Measurements from ENCODE around the gene COPS9. TPM values are rescaled to one million over a fixed set of nuclear protein-coding genes. Genes with fewer than 3 reads are reported as not detected.

COPS9 gene
- total RNA-seq, 1 donor from 2014 or later, result 115 TPM

- no peaks in the 10 kb centered on the region for H3K4me1 Mint-ChIP-seq (ENCODE audit: low read depth)
- peaks cover 29% of the 10 kb centered on the region for H3K27me3 Mint-ChIP-seq
- no peak overlapping the region for H3K4me3 Mint-ChIP-seq (ENCODE audit: low read depth)
- H3K27ac Mint-ChIP-seq, result no peak overlapping the region
- no peaks in the 10 kb centered on the region for H3K36me3 Mint-ChIP-seq (ENCODE audit: insufficient read depth)
- no peak for TF ChIP-seq CTCF (IDR thresholded peaks at IDR 0.05; ENCODE audit: unreplicated experiment)
- no peaks in the 10 kb centered on the region for H3K9me3 Mint-ChIP-seq (ENCODE audit: low read depth)
- DNase-seq (ENCODE audit: low spot score, unreplicated experiment), result no peak
Measured at GRCh38 chr2:240106765-240107476, 29.2 kb downstream of the COPS9 start.

DNA sequence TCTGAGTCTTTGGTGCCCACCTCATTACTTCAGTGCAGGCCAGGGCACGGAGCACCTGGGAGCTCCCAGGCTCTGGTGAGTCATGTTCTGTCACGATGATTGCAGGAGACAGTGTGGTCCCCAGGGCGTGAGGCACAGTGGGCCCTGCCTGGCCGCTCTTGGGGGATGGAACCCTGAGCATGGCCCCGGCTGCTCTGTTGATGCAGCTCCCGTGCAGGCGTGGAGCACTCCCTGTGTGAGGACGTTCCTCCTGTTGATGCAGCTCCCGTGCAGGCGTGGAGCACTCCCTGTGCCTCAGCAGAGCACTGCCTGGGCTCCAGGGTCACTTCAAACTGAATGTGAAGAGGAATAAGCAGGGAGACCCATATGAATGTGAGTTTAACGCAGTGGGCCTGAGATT, 30.1 kb downstream of the COPS9 start:
- Mint-ChIP-seq H3K4me1 (ENCODE audit: low read depth) (no peaks in the 10 kb centered on the region), H3K27ac (no peak overlapping the region)

DNA sequence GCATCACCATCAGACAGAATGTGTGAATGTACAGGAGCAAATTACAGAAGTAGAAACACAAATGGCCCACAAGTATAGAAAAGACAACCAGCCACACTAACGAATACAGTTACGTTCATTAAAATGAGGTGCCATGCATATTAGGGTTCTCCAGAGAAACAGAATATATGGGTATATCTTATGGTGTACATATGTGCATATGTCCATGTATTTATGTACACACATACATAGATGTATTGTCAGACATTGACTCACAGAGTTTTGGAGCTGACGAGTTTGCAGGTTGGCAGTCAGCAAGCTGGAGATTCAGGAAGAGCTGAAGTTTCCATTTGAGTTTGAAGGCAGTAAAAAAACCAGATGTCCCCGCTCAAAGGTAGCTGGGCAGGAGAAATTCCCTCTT, 33.0 kb downstream of the COPS9 start:
- Mint-ChIP-seq H3K4me1 (ENCODE audit: low read depth) (peaks cover 2% of the 10 kb centered on the region), H3K36me3 (ENCODE audit: insufficient read depth) (no peaks in the 10 kb centered on the region), H3K27me3 (peaks cover 21% of the 10 kb centered on the region), H3K9me3 (ENCODE audit: low read depth) (peaks cover 25% of the 10 kb centered on the region), H3K27ac (no peak overlapping the region), H3K4me3 (ENCODE audit: low read depth) (no peak overlapping the region)
- TF ChIP-seq CTCF (IDR thresholded peaks at IDR 0.05; ENCODE audit: unreplicated experiment), result no peak
- DNase-seq (ENCODE audit: low spot score, unreplicated experiment), result no peak

More for the DNA sequence above, 30.1 kb downstream of the COPS9 start:
- Mint-ChIP-seq H3K4me3 (ENCODE audit: low read depth) (no peak overlapping the region), H3K9me3 (ENCODE audit: low read depth) (peaks cover 4% of the 10 kb centered on the region), H3K27me3 (peaks cover 19% of the 10 kb centered on the region), H3K36me3 (ENCODE audit: insufficient read depth) (no peaks in the 10 kb centered on the region)
- no peak for DNase-seq (ENCODE audit: low spot score, unreplicated experiment)
- TF ChIP-seq CTCF (IDR thresholded peaks at IDR 0.05; ENCODE audit: unreplicated experiment), result no peak

DNA sequence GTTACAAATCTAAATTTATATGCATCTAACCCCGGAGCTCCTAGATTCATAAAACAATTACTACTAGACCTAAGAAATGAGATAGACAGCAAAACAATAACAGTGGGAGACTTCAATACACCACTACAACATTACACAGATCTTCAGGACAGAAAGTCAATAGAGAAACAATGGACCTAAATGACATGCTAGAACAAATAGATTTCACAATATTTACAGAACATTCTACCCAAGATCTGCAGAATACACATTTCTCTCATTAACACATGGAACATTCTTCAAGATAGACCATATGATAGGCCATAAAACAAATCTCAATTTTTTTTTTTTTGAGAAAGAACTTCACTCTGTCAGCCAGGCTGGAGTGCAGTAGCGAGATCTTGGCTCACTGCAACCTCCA, 37.8 kb downstream of the COPS9 start:
- Mint-ChIP-seq H3K9me3 (ENCODE audit: low read depth) (peaks cover 27% of the 10 kb centered on the region), H3K36me3 (ENCODE audit: insufficient read depth) (no peaks in the 10 kb centered on the region), H3K4me3 (ENCODE audit: low read depth) (no peak overlapping the region)

More for the DNA sequence above, 37.8 kb downstream of the COPS9 start:
- Mint-ChIP-seq H3K4me1 (ENCODE audit: low read depth) (peaks cover 5% of the 10 kb centered on the region), H3K27me3 (peaks cover 50% of the 10 kb centered on the region), H3K27ac (no peak overlapping the region)
- DNase-seq (ENCODE audit: low spot score, unreplicated experiment), result no peak
- no peak for TF ChIP-seq CTCF (IDR thresholded peaks at IDR 0.05; ENCODE audit: unreplicated experiment)

Measured in progenitor cell of endocrine pancreas (in vitro differentiated cells).